Measurements from ENCODE around the gene JAG2.

JAG2 gene

DNA sequence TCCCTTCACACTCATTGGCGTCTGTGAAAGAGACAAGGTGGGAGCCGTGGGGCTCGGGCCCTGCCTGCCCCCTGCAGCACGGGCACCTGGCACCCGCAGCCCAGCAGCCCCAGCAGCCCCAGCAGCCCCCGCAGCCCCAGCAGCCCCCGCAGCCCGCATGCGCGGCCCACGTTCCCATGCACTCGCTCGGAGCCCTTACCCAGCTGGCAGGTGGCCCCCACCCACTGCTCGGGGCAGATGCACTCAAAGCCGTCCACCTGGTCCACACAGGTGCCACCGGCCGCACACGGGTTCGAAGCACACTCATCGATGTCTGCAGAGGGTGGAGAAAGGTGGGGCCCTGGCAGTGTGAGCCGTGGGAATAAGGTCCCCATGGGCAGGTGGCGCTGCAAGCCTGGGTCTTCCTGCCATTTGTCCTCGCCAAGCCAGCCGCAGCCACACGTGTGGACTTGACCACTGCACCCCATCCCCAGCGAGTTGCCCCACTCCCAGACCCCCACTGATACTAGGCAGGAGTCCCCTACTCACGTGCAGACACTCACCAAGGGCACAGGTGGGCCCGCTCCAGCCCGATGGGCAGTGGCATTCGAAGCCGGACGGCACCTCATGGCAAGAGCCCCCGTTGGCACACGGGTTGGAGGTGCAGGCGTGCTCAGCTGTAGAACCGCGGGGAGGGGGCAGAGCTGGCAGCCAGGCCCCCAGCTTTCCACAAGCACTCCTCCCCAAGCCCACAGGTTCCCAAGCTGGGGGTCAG lies 17.3 kb downstream of the JAG2 start:
- DNase-seq (ENCODE audit: low read depth): no peak
- no peak overlapping the region for H3K4me3 ChIP-seq (ENCODE audit: low read length)
- TF ChIP-seq, protein P1, sequence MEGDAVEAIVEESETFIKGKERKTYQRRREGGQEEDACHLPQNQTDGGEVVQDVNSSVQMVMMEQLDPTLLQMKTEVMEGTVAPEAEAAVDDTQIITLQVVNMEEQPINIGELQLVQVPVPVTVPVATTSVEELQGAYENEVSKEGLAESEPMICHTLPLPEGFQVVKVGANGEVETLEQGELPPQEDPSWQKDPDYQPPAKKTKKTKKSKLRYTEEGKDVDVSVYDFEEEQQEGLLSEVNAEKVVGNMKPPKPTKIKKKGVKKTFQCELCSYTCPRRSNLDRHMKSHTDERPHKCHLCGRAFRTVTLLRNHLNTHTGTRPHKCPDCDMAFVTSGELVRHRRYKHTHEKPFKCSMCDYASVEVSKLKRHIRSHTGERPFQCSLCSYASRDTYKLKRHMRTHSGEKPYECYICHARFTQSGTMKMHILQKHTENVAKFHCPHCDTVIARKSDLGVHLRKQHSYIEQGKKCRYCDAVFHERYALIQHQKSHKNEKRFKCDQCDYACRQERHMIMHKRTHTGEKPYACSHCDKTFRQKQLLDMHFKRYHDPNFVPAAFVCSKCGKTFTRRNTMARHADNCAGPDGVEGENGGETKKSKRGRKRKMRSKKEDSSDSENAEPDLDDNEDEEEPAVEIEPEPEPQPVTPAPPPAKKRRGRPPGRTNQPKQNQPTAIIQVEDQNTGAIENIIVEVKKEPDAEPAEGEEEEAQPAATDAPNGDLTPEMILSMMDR (conservative IDR thresholded peaks at IDR 0.05; ENCODE audit: low read length): no peak

DNA sequence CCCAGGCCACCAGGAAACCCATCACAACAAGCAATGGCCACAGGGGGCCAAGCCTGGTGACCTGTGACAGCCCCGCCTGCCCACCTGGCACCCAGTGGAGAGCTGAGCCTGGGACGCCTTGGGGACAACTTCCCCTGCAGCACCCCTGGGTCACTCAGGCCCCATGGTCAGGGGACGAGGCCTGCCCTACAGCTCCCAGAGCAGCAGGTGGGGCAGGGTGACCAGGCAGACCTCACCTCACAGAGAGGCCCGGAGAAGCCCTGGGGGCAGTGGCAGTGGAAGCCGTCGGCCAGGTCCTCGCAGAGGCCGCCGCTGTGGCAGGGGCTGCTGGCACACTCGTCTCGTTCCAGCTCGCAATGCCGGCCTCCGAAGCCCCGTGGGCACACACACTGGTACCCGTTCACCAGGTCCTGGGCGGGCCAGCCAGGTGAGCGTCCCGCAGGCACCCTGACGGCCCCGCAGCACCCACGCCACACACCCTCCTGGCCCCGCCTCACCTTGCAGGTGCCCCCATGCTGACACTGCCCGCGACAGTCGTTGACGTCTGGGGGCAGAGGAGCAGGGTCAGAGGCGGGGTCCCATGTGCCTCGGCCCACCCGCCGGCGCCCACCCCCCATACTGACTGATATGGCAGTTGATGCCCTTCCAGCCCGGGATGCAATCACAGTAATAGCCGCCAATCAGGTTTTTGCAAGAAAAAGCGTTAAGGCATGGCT lies 18.1 kb downstream of the JAG2 start:
- TF ChIP-seq, protein P1 (conservative IDR thresholded peaks at IDR 0.05; ENCODE audit: low read length): no peak
- H3K4me3 ChIP-seq (ENCODE audit: low read length): no peak overlapping the region
- no peak for DNase-seq (ENCODE audit: low read depth)

DNA sequence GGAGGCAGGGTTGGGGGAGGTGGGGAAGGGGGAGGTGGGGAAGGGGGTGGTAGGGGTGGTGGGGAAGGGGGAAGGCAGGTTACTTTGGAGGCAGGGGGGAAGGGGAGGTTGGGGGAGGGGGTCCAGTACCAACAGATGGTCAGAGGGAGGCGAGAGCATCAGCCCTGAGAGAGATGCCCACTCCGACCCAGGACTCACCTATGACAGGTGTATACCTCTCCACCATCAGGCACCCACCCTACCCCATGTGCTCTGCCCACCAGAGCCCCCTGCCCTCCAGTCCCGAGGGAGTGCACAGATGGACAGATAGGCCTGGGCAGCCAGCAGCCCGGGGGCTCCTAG lies 18.6 kb downstream of the JAG2 start:
- no peak overlapping the region for H3K4me3 ChIP-seq (ENCODE audit: low read length)
- no peak for DNase-seq (ENCODE audit: low read depth)
- TF ChIP-seq, protein P1 (conservative IDR thresholded peaks at IDR 0.05; ENCODE audit: low read length): no peak

DNA sequence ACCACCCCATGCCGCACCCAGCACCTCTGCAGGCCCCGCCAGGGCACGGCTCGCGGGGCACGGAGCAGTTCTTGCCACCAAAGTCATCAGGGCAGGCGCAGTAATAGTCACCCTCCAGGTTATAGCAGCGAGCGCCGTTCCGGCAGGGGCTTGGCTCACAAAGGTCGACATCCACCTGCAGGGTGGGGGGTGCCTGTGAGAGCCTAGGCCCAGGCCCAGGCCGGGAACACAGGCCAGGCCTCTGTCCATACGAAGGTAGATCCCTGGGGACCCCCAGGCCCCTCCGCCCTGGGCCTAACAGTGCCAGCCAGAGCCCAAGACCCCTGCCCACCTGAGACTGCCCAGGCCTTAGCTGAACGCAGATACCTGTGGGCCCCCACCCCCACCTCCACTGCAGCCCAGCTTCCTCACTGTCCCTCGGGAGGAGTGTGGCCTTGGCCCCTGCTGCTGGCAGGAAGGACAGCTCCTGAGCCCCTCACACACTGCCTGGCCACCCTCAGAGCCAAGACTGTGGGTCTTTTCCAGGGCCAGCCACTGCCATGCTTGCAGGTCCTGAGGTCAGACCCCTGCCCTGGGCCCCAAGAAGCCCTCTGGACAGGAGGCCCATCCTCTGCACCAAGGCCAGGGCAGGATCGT lies 19.3 kb downstream of the JAG2 start:
- DNase-seq (ENCODE audit: low read depth): no peak
- H3K4me3 ChIP-seq (ENCODE audit: low read length): no peak overlapping the region
- TF ChIP-seq, protein P1 (conservative IDR thresholded peaks at IDR 0.05; ENCODE audit: low read length): no peak

DNA sequence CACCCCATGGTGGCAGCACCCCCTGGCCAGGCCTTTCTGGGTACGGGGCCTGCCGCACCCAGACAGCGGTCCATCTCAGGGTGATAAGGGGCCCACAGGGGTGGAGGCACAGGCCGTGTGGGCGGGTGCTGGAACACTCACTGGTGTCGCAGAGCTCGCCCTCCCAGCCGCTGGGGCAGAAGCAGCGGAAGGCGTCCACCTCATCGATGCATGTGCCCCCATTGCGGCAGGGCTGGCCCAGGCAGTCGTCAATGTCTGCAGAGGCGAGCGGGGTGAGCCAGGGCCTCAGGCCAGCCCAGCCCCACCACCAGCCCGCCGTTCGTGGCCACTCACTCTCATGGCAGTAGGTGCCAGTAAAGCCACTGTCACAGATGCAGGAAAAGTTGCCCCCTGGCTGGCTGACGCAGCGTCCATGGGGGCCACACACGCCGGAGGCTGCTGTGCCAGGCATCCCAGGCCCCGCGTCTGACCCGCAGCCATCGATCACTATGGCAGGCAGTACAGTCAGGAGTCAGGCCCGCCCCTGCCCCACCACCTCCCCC lies 19.9 kb downstream of the JAG2 start:
- DNase-seq (ENCODE audit: low read depth): no peak
- TF ChIP-seq, protein P1 (conservative IDR thresholded peaks at IDR 0.05; ENCODE audit: low read length): no peak

GRCh38 chr14:105147671-105148603 lies 20.6 kb downstream of the JAG2 start:
- no peak for DNase-seq (ENCODE audit: low read depth)
- no peak overlapping the region for H3K4me3 ChIP-seq (ENCODE audit: low read length)
- TF ChIP-seq, protein P1 (conservative IDR thresholded peaks at IDR 0.05; ENCODE audit: low read length): no peak

More for the DNA sequence above, 19.9 kb downstream of the JAG2 start:
- H3K4me3 ChIP-seq (ENCODE audit: low read length): no peak overlapping the region

Data from AG10803 (cell line).